T-helper 2 cell treated with Interferon-gamma antibody and Interleukin-4, amounts not matched to agents 5 μg/mL and 100 μg/mL, for 36 hours (primary cell): ENCODE results near the gene KPNA6.
A peak's percentile ranks its signal among the peaks of the same experiment; 100 is the strongest.
"Not testable (repeated sequence)": the region's sequence is repeated elsewhere in the genome, so short reads cannot be mapped to it uniquely, and the experiment has no call there.

Experiments
- DNase-seq: peaks from one replicate; pipeline ENCODE4 v3.0.0; 2021; ENCODE audit warnings: low spot score
- H3K27ac Mint-ChIP-seq: one replicate; pipeline ENCODE4 v1.8.0; 2021; ENCODE audit warnings: mild to moderate bottlenecking, mixed read lengths
- H3K27me3 Mint-ChIP-seq: one replicate; pipeline ENCODE4 v1.8.0; 2021; ENCODE audit warnings: low read depth, mixed read lengths
- H3K36me3 Mint-ChIP-seq: one replicate; pipeline ENCODE4 v1.8.0; 2021; ENCODE audit warnings: low read depth, mixed read lengths
- H3K4me1 Mint-ChIP-seq: one replicate; pipeline ENCODE4 v1.8.0; 2021; ENCODE audit warnings: low read depth, mixed read lengths
- H3K4me3 Mint-ChIP-seq: one replicate; pipeline ENCODE4 v1.8.0; 2022; ENCODE audit warnings: mild to moderate bottlenecking, moderate library complexity, mixed read lengths
- H3K9me3 Mint-ChIP-seq: one replicate; pipeline ENCODE4 v1.8.0; 2021; ENCODE audit warnings: mixed read lengths

The KPNA6 gene

GRCh38 chr1:32112806-32113375, 5.0 kb downstream of the KPNA6 start:
- H3K27ac Mint-ChIP-seq = peak overlapping the region; percentile 63

GRCh38 chr1:32113436-32113835, 5.6 kb downstream of the KPNA6 start:
- Mint-ChIP-seq H3K4me3 (peak overlapping the region; percentile 22), H3K27ac (peak overlapping the region; percentile 63), H3K36me3 (peaks cover 19% of the 10 kb centered on the region), H3K4me1 (peaks cover 46% of the 10 kb centered on the region)
- not testable (repeated sequence) for H3K9me3 Mint-ChIP-seq, DNase-seq, H3K27me3 Mint-ChIP-seq

More at GRCh38 chr1:32112806-32113375, 5.0 kb downstream of the KPNA6 start:
- Mint-ChIP-seq H3K27me3 (no peaks in the 10 kb centered on the region), H3K4me3 (peak overlapping the region; percentile 51), H3K4me1 (peaks cover 46% of the 10 kb centered on the region), H3K36me3 (peaks cover 17% of the 10 kb centered on the region), H3K9me3 (no peaks in the 10 kb centered on the region)
- peak; percentile 32 for DNase-seq

- DNase-seq = no peak
- Mint-ChIP-seq H3K27me3 (no peaks in the 10 kb centered on the region), H3K27ac (peak overlapping the region; percentile 31), H3K36me3 (peaks cover 18% of the 10 kb centered on the region), H3K4me3 (peak overlapping the region; percentile 40), H3K4me1 (peaks cover 44% of the 10 kb centered on the region), H3K9me3 (no peaks in the 10 kb centered on the region)
These were observed 6.6 kb downstream of the KPNA6 start for GRCh38 chr1:32114420-32114819.

GRCh38 chr1:32115496-32115895, 7.6 kb downstream of the KPNA6 start:
- Mint-ChIP-seq H3K27me3 (no peaks in the 10 kb centered on the region), H3K36me3 (peaks cover 17% of the 10 kb centered on the region), H3K9me3 (no peaks in the 10 kb centered on the region), H3K4me3 (no peak overlapping the region), H3K27ac (no peak overlapping the region), H3K4me1 (peaks cover 39% of the 10 kb centered on the region)
- DNase-seq = no peak

GRCh38 chr1:32116531-32116930, 8.7 kb downstream of the KPNA6 start:
- H3K36me3 Mint-ChIP-seq = peaks cover 16% of the 10 kb centered on the region
- H3K4me3 Mint-ChIP-seq = no peak overlapping the region
- DNase-seq = no peak
- H3K27ac Mint-ChIP-seq = no peak overlapping the region
- no peaks in the 10 kb centered on the region for H3K27me3 Mint-ChIP-seq
- no peaks in the 10 kb centered on the region for H3K9me3 Mint-ChIP-seq
- peaks cover 35% of the 10 kb centered on the region for H3K4me1 Mint-ChIP-seq

GRCh38 chr1:32122151-32122550, 14.3 kb downstream of the KPNA6 start:
- peaks cover 23% of the 10 kb centered on the region for H3K4me1 Mint-ChIP-seq
- no peak for DNase-seq
- peak overlapping the region; percentile 77 for H3K27ac Mint-ChIP-seq
- peak overlapping the region; percentile 47 for H3K4me3 Mint-ChIP-seq
- H3K36me3 Mint-ChIP-seq = peaks cover 12% of the 10 kb centered on the region
- no peaks in the 10 kb centered on the region for H3K27me3 Mint-ChIP-seq
- no peaks in the 10 kb centered on the region for H3K9me3 Mint-ChIP-seq

- DNase-seq, H3K4me3 Mint-ChIP-seq, H3K27me3 Mint-ChIP-seq, H3K27ac Mint-ChIP-seq, H3K9me3 Mint-ChIP-seq: not testable (repeated sequence)
- peaks cover 32% of the 10 kb centered on the region for H3K4me1 Mint-ChIP-seq
- peaks cover 13% of the 10 kb centered on the region for H3K36me3 Mint-ChIP-seq
These were observed 15.5 kb downstream of the KPNA6 start for GRCh38 chr1:32123361-32123760.

- Mint-ChIP-seq H3K27me3 (no peaks in the 10 kb centered on the region), H3K9me3 (no peaks in the 10 kb centered on the region), H3K27ac (no peak overlapping the region), H3K4me1 (peaks cover 37% of the 10 kb centered on the region), H3K4me3 (no peak overlapping the region), H3K36me3 (peaks cover 17% of the 10 kb centered on the region)
- DNase-seq = no peak
These were observed 17.5 kb downstream of the KPNA6 start for GRCh38 chr1:32125313-32125712.

- H3K9me3 Mint-ChIP-seq = no peaks in the 10 kb centered on the region
- no peak overlapping the region for H3K4me3 Mint-ChIP-seq
- H3K27me3 Mint-ChIP-seq = no peaks in the 10 kb centered on the region
- H3K27ac Mint-ChIP-seq = no peak overlapping the region
- peaks cover 31% of the 10 kb centered on the region for H3K4me1 Mint-ChIP-seq
- peaks cover 12% of the 10 kb centered on the region for H3K36me3 Mint-ChIP-seq
- DNase-seq = no peak
These were observed 18.9 kb downstream of the KPNA6 start for GRCh38 chr1:32126770-32127169.

- Mint-ChIP-seq H3K9me3 (no peaks in the 10 kb centered on the region), H3K36me3 (peaks cover 9% of the 10 kb centered on the region), H3K27ac (no peak overlapping the region), H3K27me3 (no peaks in the 10 kb centered on the region), H3K4me3 (no peak overlapping the region), H3K4me1 (peaks cover 26% of the 10 kb centered on the region)
- DNase-seq = no peak
These were observed 19.7 kb downstream of the KPNA6 start for GRCh38 chr1:32127409-32128198.

- Mint-ChIP-seq H3K36me3 (peaks cover 10% of the 10 kb centered on the region), H3K27me3 (no peaks in the 10 kb centered on the region), H3K27ac (no peak overlapping the region), H3K9me3 (no peaks in the 10 kb centered on the region), H3K4me3 (no peak overlapping the region), H3K4me1 (peaks cover 18% of the 10 kb centered on the region)
- DNase-seq = no peak
These were observed 20.6 kb downstream of the KPNA6 start for GRCh38 chr1:32128479-32128878.

- H3K4me1 Mint-ChIP-seq = peaks cover 18% of the 10 kb centered on the region
- H3K36me3 Mint-ChIP-seq = peaks cover 11% of the 10 kb centered on the region
- no peaks in the 10 kb centered on the region for H3K9me3 Mint-ChIP-seq
- no peaks in the 10 kb centered on the region for H3K27me3 Mint-ChIP-seq
- DNase-seq = no peak
- no peak overlapping the region for H3K27ac Mint-ChIP-seq
- H3K4me3 Mint-ChIP-seq = no peak overlapping the region
These were observed 21.1 kb downstream of the KPNA6 start for GRCh38 chr1:32128964-32129363.

GRCh38 chr1:32133950-32134280, 26.1 kb downstream of the KPNA6 start:
- H3K9me3 Mint-ChIP-seq, H3K27ac Mint-ChIP-seq, H3K27me3 Mint-ChIP-seq, H3K4me3 Mint-ChIP-seq, DNase-seq: not testable (repeated sequence)
- peaks cover 15% of the 10 kb centered on the region for H3K36me3 Mint-ChIP-seq
- peaks cover 11% of the 10 kb centered on the region for H3K4me1 Mint-ChIP-seq

GRCh38 chr1:32137111-32137510, 29.3 kb downstream of the KPNA6 start:
- Mint-ChIP-seq H3K36me3 (peaks cover 20% of the 10 kb centered on the region), H3K27ac (no peak overlapping the region), H3K4me3 (no peak overlapping the region), H3K27me3 (no peaks in the 10 kb centered on the region), H3K4me1 (peaks cover 24% of the 10 kb centered on the region), H3K9me3 (no peaks in the 10 kb centered on the region)
- no peak for DNase-seq
